GM18858 (cell line): Measurements from ENCODE around the gene GLP2R.
"Not testable (repeated sequence)": the region's sequence is repeated elsewhere in the genome, so short reads cannot be mapped to it uniquely, and the experiment has no call there.

ENCODE experiments used
- ATAC-seq: cut with Tn5 transposase; IDR thresholded peaks from one replicate; pipeline ENCODE4 v1.9.1; 2021; ENCODE audit not compliant: unreplicated experiment

The GLP2R gene

DNA sequence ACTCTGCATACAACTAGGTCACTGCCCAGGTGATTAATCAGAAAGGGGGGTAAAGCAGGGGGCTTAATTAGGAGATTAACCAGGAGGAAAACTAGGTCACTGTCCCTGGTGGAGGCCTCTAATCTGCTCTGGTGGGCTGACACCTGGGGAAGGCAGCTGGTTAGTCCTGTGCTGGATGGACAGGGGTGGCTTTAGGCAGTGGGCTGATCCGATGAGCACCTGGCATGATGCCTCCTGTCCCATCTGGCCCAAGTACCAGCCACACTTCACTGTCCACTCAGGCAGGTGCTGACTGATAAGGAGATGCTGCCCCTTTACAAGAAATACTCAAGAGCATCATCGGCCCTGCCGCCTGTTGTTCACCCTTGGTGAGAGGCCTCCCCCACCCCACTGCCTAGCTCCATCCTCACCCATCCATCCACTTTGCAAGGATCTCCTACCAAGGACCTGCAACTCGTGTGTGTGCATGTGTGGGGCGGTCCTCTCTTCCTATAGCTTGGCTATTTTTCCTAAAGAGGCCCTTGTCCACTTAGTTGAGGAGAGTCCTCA, 93.2 kb downstream of the GLP2R start:
- ATAC-seq = no peak

DNA sequence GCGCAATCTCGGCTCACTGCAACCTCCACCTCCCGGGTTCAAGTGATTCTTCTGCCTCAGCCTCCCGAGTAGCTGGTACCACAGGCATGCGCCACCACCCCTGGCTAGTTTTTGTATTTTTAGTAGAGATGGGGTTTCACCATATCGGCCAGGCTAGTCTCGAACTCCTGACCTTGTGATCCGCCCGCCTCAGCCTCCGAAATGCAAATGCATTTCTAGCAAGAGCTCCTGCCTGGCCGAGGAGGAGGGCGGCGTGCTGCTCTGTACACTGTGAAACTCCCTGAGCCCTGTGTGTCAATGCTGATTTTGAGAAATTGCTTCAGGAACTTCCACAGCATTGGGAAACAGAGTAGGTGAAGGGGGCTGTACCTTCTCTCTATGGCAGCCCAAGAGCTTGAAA, 95.5 kb downstream of the GLP2R start:
- ATAC-seq = not testable (repeated sequence)

GRCh38 chr17:9922012-9922848, 96.5 kb downstream of the GLP2R start:
- ATAC-seq = no peak

GRCh38 chr17:9924735-9925191, 99.0 kb downstream of the GLP2R start:
- ATAC-seq = no peak

DNA sequence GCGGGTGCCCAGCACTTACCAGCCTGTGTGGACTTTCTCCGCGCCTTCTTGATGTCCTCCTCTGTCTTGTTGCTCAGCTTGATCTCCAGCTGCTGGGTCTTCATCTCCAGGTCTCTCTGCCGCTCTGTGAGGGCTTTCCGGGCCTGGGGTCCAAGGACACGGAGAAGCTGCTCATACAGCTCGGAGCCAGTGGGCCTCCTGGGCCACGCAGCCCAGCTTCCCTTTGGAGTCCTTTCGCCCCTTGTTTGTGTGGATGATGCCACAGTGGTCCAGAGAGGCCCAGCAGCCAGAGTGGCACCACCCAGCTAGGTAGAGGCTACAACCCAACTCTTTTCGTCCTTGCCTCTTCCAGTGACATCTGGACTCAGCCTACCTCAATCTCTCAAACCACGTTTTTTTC, 99.7 kb downstream of the GLP2R start:
- no peak for ATAC-seq

DNA sequence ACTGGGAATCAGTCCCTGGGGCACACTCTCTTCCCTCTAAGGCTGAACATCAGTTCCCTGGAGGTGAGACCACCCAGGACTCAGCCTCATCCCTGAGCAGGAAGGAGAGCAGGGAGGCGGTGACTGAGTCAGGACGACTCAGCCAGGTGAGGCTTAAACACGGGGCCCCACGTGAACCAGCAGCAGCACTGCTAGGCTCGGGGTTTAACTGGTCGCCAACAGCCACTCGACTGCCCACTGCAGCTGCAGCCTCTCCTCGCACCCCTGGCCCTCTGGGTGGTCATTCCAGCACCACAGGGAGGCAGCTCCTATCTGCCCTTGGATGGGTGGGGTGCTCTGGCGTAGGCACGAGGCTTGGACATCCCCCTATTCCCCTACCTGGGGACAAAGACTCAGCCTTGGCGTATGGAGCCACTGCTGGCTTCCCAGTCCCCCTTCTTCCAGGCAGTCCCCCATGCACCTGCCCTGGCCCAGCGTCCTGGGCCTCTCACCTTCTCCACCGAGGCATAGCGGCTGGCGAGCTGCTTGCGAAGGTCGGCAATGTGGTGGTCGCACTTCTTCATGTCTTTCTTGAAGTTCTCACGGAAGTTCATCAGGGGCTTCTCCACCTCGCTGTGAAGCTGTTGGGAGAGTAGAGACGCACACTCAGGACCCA, 100.6 kb downstream of the GLP2R start:
- no peak for ATAC-seq

- ATAC-seq = no peak
Measured at GRCh38 chr17:9928601-9929333, 103.0 kb downstream of the GLP2R start.

DNA sequence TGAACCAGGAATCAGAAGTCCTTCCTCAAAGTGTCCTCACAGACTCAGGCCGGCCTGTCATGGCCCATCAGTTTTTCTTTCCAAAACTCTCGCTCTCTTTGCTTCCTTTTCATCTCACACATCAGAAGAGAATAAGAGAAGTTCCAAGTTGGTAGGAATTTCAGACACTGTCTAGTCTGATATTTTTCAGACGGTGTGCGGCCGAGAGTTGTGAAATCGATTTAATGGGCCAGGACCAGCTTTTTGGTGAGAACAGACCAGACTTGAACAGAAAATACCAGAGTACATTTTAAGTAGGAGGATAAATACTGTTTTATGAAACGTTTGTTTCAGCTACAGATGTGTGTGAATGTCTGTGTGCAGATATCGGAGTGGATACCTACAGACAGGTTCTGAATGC, 104.1 kb downstream of the GLP2R start:
- ATAC-seq = no peak

DNA sequence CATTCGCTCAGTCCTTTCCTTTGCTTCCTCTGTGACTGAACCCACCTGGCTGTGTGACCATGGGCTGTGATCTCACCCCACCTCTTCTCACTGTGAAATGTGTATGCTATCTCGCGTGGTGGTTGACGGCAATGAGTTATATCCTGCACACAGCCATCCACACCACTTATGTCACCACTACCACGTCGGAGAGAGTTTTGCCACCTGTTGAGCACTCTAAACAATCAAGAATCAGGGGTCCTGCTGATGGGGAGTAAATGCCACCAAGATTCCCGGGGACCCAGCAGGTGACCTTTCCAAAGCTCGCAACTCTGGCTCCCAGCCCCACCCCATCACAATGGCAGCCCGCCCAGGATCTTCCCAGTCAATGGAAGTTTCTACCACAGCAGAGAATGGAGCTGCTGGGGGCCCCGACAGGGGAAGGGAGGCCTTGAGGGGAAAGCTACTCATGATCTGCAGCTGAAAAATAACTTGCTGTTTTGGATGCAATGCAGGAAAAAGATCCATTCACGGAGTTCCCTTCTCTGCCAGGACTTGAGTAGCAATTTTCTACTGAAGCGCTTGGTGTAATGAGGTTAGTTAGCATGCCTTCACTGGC, 105.5 kb downstream of the GLP2R start:
- ATAC-seq = no peak

- ATAC-seq = no peak
Measured at GRCh38 chr17:9932491-9932890, 106.8 kb downstream of the GLP2R start.

GRCh38 chr17:9934331-9934730, 108.6 kb downstream of the GLP2R start:
- no peak for ATAC-seq

- ATAC-seq = no peak
Measured at GRCh38 chr17:9935408-9935807, 109.7 kb downstream of the GLP2R start.

DNA sequence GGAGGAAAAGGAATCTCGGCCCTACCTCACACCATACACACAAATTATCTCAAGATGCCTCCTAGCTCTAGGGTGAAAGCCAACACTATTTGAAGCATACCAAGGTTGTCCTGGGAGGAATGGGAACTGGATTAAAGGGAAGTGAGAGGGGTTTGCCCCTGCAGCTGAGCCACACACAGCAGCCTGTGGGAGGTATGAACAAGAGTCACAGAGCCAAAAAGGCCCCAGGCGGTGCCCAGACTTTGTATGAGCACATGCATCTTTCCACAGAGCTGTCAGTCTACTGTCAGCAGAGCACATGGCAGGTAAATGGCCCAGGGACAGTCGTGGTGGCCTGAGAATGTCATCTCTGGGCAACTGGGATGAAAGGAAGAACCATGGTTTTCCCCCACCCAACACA, 110.4 kb downstream of the GLP2R start:
- no peak for ATAC-seq

DNA sequence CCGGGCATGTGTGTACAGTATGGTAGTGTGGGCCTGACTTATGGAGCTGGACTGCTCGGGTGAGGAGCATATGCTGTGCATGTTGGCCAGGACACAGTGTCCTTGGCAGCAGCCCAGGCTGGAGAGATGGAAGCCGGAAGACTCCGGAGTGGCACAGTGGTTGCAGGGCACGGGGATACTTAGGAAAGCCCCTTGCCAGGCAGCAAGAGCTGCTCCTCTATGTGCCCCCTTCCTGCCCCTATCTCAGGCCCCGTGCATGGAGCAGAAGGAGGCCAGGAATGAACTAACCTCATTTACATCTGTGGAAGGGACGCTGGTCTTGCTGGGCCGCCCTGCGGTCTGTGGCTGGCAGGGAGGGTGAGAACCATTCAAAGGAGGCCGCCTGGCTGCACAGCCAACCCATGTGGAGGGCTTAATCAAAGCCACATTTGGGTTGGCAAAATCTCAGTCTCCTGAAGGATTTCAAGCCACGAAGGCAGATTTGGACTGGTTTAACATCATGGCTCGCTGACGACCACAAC, 111.6 kb downstream of the GLP2R start:
- ATAC-seq = no peak

DNA sequence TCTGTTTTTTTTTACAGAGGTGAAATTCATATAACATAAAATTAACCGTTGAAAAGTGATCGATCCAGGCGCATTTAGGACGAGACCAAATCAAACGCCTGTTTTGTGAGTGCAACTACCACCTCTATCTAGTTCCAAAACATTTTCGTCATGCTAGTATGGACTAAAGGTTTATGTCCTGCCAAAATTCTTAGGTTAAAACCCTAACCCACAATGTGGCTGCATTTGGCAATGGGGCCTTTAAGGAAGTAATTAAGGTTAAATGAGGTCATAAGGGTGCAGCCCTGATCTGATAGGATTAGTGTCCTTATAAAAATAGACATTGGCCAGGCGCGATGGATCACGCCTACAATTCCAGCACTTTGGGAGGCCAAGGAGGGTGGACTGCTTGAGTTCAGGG, 112.2 kb downstream of the GLP2R start:
- no peak for ATAC-seq

- ATAC-seq = no peak
Measured at GRCh38 chr17:9938764-9939163, 113.0 kb downstream of the GLP2R start.

- no peak for ATAC-seq
Measured at GRCh38 chr17:9940841-9941240, 115.1 kb downstream of the GLP2R start.

DNA sequence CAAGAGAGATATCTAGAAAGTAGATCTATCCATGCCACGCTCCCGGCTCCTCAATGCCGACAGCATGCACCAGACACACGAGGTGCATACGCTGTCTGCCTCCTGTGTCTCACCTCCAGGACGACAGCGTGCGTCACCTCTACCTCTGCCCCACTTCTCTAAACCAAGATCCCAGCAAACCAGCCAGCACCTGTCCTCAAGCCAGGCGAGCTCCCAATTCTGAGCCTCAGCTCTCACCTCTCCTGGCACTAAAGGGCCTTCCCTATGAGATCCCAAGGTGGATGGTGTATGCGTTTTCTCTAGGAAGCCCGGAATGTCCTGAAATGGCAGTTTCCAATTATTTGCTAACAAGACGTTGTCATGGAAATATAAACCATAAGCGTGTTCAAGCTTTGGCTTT, 115.6 kb downstream of the GLP2R start:
- no peak for ATAC-seq
